NCI-H2196 (cell line): ENCODE results near the gene MOV10L1.
"Not testable (repeated sequence)": the region's sequence is repeated elsewhere in the genome, so short reads cannot be mapped to it uniquely, and the experiment has no call there.

Source experiments
- DNase-seq: peaks from one replicate; lab custom pipeline; 2025; ENCODE audit not compliant: unreplicated experiment; lab: John Stamatoyannopoulos, UW

MOV10L1 gene

DNA sequence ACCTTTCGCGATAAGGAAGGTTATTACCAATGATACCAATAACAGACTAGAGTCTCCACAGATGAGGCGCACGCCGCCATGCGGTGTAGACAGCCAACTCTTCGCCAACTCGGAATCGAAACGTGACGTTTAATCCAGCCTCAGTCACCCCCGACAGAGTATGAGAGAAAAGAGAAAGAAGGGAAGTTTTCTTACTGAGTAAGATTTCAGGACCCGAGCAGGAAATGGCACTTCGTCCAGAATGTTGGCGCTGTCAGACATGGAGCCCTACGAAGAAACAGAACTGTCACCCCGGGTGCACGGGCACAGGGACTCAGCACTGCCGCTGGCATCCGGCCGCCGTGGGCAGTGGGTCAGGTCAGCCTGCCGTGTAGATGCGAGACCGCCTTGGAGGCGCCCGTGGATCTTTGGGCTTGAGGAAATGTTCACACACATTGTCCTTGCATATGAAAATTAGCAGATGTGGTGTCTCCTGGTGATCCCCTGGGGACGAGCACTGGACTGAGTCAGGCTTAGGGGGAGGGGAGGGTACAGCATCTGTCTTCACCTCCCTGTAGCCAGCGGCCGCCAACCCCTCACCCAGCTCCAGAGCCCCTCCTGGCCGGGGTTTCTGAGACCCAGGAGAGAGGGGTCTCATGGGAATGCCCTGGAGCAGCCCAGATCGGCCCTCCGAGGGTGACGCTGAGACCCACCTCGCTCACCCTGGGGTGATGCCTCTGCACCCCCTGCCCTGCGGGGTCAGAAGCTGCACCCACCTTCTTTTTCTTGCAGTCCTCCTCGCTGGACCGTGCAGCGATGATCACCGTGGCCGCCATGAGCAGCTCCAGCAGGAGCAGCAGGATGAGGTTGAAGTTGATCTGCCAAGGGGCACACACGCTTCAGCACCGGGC, 12.9 kb upstream of the MOV10L1 start:
- DNase-seq, result no peak

DNA sequence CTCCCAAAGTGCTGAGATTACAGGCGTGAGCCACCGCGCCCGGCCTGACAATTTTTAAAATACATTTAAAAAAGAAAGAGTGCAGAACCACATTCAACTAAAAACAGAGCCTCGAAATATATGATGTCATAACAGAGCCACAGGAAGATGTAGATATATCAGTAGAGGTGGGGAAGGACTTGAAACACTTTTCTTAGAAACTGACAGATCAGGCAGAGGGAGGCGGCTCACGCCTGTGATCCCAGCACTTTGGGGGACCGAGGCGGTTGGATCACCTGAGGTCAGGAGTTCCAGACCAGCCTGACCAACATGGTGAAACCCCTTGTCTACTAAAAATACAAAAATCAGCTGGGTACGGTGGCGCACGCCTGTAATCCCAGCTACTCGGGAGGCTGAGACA, 11.6 kb upstream of the MOV10L1 start:
- DNase-seq, result no peak

DNA sequence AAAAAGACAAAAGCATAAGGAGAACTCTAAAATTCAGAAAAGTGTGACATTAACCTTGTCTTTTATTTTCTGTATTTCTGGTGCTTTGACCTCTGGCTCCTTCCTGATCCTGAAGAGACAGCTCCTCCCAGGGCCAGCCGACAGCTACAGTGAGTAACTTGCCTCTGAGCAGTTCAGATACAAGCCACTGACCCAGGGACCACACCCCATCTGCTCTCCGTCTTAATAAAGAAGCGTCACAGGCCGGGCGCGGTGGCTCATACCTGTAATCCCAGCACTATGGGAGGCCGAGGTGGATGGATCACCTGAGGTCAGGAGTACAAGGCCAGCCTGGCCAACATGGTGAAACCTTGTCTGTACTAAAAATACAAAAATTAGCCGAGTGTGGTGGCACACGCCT, 11.0 kb upstream of the MOV10L1 start:
- no peak for DNase-seq

DNA sequence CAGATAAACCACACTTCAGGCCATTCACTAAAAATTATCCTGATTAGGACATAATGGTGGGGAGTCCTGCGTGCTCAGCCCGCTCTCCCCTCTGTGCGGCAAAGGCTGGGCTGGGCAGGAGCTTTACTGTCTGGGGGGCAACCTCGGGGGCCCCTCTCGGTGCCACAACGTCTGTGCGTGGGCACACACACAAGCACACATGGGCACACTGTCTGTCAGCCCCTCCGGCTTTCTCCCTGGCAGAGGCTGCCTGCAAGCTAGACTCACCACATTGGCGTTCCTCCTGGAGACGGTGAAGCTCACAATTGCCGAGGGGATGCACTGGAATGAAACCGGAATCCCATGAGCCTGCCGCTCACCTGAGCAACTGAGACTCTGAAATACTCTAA, 9.7 kb upstream of the MOV10L1 start:
- DNase-seq, result no peak

DNA sequence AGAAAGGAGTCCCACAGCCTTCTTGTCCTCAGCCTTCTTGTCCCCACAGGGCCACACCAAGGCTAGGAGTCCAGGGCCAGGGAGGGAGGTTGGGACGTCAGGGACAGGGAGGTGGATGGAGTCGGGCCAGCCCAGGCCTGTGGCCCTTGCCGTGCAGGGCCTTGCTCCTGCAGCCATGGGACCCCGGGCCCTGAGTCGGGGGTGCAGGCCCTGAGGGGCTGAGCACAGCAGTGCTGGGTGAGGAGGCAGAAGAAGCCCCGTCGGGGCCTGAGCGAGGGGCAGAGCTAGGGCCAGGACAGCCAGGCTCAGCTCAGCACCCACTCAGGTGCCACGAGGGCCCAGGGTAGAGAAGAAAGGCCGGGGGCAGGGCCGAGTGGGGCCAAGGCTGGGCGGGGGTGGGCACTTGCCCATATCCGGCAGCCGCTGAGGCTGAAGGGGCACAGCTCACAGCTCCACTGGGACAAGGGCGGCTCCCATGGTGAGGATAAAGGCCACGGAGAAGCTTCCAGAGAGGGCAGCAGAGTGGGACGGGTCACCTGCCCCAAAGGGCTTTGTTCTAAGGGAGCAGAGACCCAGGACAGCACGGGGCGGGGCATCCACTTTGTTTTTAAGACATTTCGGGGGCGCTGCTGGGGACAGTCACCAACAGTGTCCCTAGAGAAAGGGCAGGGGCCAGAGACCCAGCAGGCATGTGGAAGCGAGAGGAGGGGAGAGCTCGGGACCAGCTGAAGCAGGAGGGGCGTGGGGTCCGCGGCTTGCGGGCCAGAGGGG, 8.2 kb upstream of the MOV10L1 start:
- no peak for DNase-seq

DNA sequence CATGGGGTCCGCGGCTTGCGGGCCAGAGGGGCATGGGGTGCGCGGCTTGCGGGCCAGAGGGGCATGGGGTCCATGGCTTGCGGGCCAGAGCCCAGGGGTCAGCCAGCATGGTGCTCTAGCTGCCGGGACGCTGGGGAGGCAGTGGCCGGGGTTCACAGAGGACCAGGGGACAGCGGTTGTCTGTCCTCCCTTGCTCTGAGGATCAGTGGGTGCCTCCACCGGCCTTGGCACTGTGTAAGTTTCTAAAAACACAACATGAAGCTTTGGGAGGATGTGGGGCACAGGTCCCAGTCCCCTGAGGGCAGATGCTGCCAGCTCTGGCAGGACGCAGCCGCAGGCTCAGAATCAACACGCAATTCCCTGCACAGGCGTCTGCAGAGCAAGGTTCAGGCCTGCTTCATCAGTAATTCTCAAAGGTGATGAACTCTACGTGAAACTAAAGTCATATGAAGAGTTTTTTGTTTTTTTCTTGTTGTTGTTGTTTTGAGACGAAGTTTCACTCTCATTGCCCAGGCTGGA, 7.5 kb upstream of the MOV10L1 start:
- no peak for DNase-seq

DNA sequence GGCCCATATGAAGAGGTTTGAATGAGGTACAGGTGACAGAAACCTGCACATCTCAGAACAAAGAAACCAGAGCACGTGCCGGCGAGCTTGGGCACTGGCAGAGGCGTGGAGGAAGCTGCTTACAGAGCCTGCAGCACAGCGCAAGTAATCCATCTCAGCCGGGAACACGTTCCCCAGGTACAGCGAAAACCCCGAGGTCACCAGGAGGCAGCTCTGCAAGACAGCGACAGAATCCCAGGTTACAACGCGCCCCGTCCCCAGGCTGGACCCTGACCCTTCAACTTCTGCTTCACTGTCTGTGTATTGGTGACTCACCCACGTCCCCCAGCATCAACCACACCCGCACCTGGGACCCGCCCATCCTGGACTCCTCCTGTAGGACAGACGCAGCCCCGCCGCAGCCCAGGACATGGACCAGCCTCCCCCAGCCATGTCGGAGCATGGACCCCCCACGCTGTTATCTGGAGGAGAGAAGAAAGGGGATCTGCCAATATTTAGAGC, 6.8 kb upstream of the MOV10L1 start:
- no peak for DNase-seq

DNA sequence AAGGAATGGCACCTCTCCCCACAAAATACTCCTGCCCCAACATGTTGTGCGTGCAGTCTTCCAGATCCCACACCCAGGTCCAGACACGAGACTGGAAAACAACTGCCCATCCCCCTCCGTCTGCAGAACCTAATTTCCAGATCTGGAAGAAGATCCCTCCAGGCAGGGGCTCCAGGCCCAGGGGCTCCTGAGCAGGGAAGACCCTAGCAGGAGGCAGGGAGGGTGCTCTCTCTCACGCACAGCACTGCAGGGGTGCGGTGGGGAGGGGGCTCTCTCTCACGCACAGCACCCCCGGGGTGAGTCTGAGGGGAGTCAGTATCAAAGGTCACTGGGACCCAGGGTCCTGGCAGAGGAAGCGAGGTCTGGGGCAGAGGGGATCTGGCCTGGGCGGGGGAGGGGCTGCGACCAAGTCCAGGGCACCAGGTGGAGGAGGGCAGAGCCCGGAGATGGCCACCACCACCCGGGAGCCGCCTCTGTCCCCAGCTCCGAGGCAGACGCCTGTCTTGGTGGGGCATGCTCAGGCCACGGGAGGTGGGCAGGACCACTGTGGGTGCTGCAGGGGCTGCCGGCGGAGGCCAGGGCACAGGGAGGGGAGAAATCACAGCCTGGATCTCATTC, 6.2 kb upstream of the MOV10L1 start:
- DNase-seq, result no peak

DNA sequence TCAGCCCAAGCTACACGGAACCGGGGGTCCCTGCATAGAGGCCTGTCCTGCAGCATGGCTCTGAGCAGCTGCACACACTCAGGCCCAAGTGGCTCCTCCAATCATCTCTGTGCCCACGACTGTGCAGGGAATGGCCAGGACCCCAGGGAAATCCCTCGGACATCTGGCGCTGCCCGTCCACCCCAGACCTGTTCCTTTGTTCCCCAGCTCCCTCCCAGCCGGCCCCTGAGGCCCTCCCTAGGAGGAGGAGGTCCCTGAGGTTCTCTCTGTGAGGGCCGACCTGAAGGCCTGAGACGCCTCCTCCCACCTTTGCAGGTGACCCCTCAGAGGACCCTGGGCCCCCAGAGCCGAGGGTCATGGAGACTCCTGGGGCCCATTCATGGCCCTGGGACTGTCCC, 5.7 kb upstream of the MOV10L1 start:
- DNase-seq, result no peak

DNA sequence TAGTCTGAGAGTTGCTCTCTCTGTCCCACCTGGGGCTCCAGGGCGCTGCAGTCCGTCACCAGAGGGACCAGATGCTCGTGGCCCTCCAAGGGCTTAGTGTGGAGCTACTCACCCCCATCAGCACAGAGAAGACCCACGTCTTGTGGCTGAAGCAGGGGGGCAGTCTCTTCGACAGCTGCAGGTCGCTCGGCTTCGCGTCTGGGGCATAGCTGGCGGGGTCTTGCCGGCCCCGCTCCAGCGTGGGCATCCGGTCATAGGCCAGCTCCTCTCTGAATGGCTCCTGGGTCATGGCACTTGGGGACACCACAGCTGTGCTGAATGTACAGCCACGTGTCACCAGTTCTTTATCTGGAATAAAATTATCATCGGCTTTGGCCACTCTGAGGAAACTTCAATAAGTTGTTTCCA, 5.2 kb upstream of the MOV10L1 start:
- no peak for DNase-seq

DNA sequence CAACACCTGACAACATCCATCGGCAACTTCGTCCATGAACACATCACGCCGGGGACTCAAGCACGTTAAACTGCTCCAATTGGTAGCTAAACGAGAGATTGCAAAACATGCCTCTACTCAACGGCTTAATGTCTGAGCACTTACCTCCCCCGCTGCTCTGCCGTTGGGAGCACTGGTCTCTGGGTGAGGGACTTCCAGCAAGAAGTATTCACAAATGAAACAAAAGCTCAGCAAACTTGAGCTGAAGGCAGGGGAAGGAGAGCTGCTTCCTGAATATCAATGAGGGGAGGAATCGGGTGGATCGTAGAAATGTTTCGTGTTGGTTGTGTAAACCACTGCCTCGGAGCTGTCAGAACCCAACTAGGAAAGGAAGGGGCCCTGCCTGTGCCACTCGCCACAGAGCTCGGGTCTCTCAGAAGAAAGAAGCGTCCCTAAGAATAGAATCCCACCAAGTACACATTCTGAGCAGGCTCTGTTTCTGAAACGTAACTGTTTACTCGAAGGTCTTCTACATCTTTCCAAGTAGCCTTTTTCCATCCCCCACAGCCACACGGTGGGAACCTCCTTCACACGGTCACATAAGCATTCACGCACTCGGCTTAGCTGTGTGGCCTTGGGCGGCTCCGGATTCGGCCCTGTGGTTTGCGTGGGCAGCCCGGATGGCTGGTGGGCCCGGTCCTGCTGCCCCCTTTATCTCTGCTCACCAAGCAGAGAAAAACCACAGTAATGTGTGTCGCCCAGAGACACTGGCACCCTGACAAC, 4.4 kb upstream of the MOV10L1 start, which contains the start of gene MLC1:
TSS of gene MLC1 (minus strand) at position 216 of the 762 bp plus-strand sequence. CDS start 524 bp downstream, outside the sequence.
- no peak for DNase-seq

DNA sequence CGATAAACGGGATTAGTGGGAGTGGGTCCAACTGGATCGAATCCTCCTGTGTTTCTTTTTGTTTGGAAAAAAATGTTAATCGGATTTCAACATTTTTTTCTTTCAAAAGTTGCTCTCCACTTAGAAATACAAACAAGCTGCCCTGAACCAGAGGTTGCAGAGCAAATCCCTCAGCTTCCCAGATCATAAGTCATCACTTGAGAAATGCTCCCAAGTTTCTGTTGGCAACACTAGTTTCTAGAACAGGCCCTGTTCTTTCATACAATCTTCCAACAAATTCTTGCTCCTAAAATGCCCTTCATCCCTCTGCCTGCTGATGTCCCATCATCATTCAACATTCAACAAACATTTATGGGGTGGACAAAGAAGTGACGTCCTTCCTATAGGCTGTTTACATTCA, 3.3 kb upstream of the MOV10L1 start:
- DNase-seq, result no peak

DNA sequence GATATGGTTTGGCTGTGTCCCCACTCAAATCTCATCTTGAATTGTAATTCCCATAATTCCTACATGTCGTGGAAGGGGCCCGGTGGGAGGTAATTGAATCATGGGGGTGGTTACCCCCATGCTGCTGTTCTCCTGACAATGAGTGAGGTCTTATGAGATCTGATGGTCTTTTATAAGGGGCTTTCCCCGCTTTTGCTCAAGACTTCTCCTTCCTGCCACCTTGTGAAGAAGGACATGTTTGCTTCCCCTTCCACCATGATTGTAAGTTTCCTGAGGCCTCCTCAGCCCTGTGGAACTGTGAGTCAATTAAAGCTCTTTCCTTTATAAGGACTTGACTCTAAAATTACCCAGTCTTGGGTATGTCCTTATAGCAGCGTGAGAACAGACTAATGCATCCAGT, 2.8 kb upstream of the MOV10L1 start:
- DNase-seq, result not testable (repeated sequence)

DNA sequence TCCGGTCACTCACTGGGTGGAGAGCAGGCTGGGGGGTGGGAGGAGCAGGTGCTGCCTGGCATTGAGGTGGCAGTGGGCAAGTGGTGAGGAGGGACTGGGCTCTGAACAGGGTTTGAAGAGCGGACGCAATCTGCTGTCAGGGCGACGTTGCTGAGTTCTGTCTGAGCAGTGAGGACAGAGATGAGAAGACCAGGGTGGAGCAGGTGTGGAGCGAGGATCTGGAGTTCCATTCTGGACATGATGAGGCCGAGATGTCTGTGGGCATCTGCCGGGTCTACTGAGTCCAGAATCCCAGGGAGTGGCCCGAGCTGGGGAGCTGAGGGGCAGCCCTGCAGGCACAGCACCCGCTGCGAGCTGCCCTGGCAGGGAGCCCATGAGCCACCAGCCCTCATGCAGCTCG, 2.2 kb upstream of the MOV10L1 start:
- DNase-seq, result no peak

DNA sequence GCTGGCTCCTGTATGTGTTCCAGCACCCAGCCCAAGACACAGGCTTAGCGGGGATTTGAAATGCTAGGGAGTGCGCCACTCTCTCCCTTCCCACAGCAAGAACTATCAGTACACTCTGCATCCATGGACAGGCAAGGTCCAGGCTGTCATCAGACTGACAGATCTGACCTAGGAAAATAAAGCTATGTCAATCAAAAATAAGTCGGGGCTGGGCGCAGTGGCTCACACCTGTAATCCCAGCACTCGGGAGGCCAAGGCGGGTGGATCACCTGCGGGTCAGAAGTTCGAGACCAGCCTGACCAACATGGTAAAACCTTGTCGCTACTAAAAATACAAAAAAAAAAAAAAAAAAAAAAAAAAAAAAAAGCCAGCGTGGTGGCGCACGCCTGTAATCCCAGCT, 1.7 kb upstream of the MOV10L1 start:
- no peak for DNase-seq

DNA sequence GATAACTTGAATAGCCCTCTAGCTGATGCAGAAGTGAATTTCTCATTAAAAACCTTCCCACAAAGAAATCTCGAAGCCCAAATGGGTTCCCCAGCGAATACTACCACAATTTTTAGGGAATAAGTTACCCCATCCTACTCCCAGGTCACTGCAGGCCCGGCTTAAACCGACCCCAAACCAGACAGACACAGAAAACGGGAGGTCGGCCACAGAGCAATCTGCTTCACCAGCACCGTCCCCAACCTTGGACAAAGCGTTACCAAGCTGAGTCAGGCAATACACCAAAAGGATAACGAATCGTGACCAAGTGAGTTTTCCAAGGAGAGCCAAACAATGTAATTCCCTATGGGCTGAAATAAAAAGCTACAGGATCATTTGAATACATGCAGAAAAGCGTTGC, 575 bp upstream of the MOV10L1 start:
- no peak for DNase-seq

DNA sequence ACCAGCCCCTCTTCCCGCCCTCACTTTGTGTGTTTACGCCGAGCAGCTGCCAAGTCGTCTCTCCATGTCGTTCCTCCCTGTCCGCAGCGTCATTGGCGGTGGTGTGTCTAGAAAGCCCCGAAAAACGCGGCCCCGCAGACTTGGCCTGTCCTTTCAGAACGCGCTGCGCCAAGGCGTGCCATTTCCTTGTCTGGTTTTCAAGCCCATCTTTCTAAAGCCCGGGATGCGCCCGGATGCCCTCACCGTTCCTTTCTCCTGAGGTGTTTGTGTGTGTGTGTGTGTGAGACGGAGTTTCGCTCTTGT, 557 bp downstream of the MOV10L1 start:
- DNase-seq, result no peak

DNA sequence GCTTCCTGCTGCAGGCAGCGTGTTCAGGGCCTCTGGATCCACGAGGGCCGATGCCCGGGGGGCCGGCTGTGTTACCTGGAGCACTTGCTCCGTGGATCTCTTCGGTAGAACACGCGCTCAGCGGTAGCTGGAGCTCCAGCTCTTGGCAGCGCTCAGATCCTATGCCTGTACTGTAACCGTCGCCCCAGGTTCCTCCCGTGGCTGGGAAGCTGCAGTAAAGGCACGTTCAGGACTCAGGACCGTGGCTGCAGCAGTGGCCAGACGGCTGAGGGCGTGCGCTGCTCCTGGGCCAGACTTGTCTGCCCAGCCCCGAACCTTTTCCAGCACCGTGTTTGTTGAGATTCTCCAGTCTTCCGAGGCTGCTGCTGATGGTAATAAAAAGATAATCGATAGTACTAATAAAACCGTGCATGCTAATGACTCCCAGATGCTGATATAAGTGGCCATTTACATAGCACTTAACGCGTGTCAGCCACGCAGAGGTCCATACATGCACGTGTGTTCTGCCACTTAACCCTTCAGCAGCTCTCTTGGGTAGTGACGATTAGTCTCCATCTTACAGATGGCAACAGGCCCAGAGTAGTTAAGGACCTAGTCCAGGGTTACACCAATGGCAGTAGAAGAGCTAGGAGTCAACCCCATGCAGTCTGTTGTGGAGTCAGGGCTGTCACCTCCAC, 1.4 kb downstream of the MOV10L1 start:
- no peak for DNase-seq

DNA sequence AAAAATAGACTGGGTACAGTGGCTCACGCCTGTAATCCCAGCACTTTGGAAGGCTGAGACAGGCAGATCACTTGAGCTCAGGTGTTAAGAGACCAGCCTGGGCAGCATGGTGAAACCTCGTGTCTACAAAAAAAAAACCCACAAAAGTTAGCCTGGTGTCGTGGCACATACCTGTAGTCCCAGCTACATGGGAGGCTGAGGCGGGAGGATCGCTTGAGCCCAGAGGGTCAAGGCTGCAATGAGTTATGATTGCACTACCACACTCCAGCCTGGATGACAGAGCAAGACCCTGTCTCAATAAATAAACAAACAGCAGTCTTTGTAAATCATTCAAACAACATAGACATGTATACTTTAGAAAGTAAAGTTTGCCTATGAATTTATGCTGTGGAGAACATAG, 2.5 kb downstream of the MOV10L1 start:
- no peak for DNase-seq

DNA sequence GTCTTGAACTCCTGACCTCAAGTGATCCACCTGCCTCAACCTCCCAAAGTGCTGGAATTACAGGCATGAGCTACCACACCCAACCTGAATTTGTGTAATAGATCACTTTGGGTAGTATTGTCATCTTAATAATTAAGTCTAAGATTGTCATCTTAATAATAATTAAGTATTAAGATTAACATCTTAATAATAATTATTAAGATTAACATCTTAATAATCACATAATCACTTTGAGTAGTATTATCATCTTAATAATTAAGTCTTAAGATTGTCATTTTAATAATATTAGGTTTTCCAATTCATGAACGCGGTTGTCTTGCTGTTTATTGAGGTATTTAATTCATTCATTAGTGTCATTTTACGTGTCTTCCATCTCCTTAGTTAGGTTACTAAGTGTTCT, 8.2 kb downstream of the MOV10L1 start:
- no peak for DNase-seq
